GM12878 (cell line): Measurements from ENCODE around the gene DNMBP. TPM values are rescaled to one million over a fixed set of nuclear protein-coding genes. Genes with fewer than 3 reads are reported as not detected.
A peak's percentile ranks its signal among the peaks of the same experiment; 100 is the strongest.

Source experiments
- ATF3 ChIP-seq: IDR thresholded peaks from 2 replicates; pipeline ENCODE4 v1.6.1; 2011; ENCODE audit warnings: low read depth, mild to moderate bottlenecking, low read length, moderate library complexity, borderline replicate concordance; ENCODE audit errors: extremely low read depth
- CHD4 ChIP-seq: fragments of 200-600 bp; sonication (generic); IDR thresholded peaks from 2 replicates; pipeline ENCODE4 v1.6.1; 2016; ENCODE audit warnings: mild to moderate bottlenecking
- CREM ChIP-seq: IDR thresholded peaks from 2 replicates; pipeline ENCODE4 v1.6.1; 2014; ENCODE audit warnings: antibody characterized with exemption, low read depth
- E4F1 ChIP-seq: fragments of 450-650 bp; IDR thresholded peaks from 2 replicates; pipeline ENCODE4 v1.6.1; 2018; ENCODE audit warnings: borderline replicate concordance, mild to moderate bottlenecking; ENCODE audit not compliant: partially characterized antibody
- GATAD2B ChIP-seq: fragments of 450-650 bp; conservative IDR thresholded peaks from 2 replicates; pipeline ENCODE4 v1.6.1; 2017; ENCODE audit warnings: low read depth, mild to moderate bottlenecking, moderate library complexity
- KAT2A ChIP-seq: conservative IDR thresholded peaks from 2 replicates; pipeline ENCODE4 v1.6.1; 2011; ENCODE audit warnings: low read depth, low read length; ENCODE audit not compliant: control insufficient read depth
- KLF5 ChIP-seq: fragments of 450-650 bp; IDR thresholded peaks from 2 replicates; pipeline ENCODE4 v1.6.1; 2014; ENCODE audit warnings: mild to moderate bottlenecking; ENCODE audit not compliant: partially characterized antibody
- MTA3 ChIP-seq: IDR thresholded peaks from 2 replicates; pipeline ENCODE4 v1.6.1; 2012; ENCODE audit warnings: low read length, inconsistent platforms, borderline replicate concordance
- MYC ChIP-seq: IDR thresholded peaks from 2 replicates; pipeline ENCODE4 v1.6.1; 2011; ENCODE audit warnings: mild to moderate bottlenecking, low read length, moderate library complexity, inconsistent platforms; ENCODE audit not compliant: insufficient read depth, insufficient replicate concordance, insufficient read length, severe bottlenecking
- POLR2AphosphoS2 ChIP-seq: IDR thresholded peaks from 2 replicates; pipeline ENCODE4 v1.6.1; 2011; ENCODE audit warnings: low read depth, mild to moderate bottlenecking, low read length, improper control_type of control experiment, moderate library complexity
- RBBP5 ChIP-seq: fragments of 200-600 bp; sonication (generic); conservative IDR thresholded peaks from 2 replicates; pipeline ENCODE4 v1.6.1; 2016
- RCOR1 ChIP-seq: conservative IDR thresholded peaks from 2 replicates; pipeline ENCODE4 v1.6.1; 2012; ENCODE audit warnings: low read depth, low read length, improper control_type of control experiment
- RUNX3 ChIP-seq: IDR thresholded peaks from 2 replicates; pipeline ENCODE4 v1.6.1; 2012; ENCODE audit warnings: low read length, inconsistent platforms
- TAF1 ChIP-seq: IDR thresholded peaks from 2 replicates; pipeline ENCODE4 v1.6.1; 2011; ENCODE audit warnings: mild to moderate bottlenecking, low read depth, low read length, borderline replicate concordance
- TCF3 ChIP-seq: IDR thresholded peaks from 2 replicates; pipeline ENCODE4 v1.6.1; 2012; ENCODE audit warnings: low read depth, mild to moderate bottlenecking, low read length, borderline replicate concordance; ENCODE audit not compliant: insufficient read depth
- polyA plus RNA-seq, 11 experiments: library from polyadenylated mRNA; depleted of rRNA in 4 of 11; unstranded in 6 of 11; stranded (reverse) in 5 of 11; fragments of >200 nt; fragmentation: Nextera tagmentation in 4 of 11; fragmentation: Illumina TruSeq in 1 of 11; extraction: Ambion mirVana in 4 of 11; extraction: Trizol in 1 of 11; gene quantifications; 1 replicate in 1 of 11; 2 replicates in 10 of 11; pipeline versions ENCODE4 v1.2.1 to v1.2.3, GENCODE V29; 2011 to 2016; ENCODE audit warnings: inconsistent platforms in 2 of 11, missing spikeins in 2 of 11, low read depth in 1 of 11
- total RNA-seq, 4 experiments: library from RNA; depleted of rRNA in 3 of 4; stranded (reverse); fragments of >200 nt in 3 of 4; fragmentation: Illumina TruSeq in 1 of 4; extraction: Trizol in 1 of 4; gene quantifications; 2 replicates each; pipeline versions ENCODE4 v1.2.1 to v1.2.3, GENCODE V29; 2013 to 2021
- TF ChIP-seq, protein P1 (sequence below): fragments of 450-650 bp; formaldehyde crosslinking; IDR thresholded peaks from 2 replicates; pipeline ENCODE4 v1.5.0; 2022; ENCODE audit warnings: mild to moderate bottlenecking, missing genetic modification characterization
- TF ChIP-seq, protein P2 (sequence below): fragments of 450-650 bp; conservative IDR thresholded peaks from 2 replicates; pipeline ENCODE4 v1.6.1; 2017; ENCODE audit warnings: mild to moderate bottlenecking, moderate library complexity

Gene DNMBP
- total and polyA plus RNA-seq, 10 of the 15 experiments (the other 5 are each of a cell fraction or from before 2014, with no cell fraction given), result 7.1 to 45.0 (median 22.0) TPM

- TF ChIP-seq, protein P1, sequence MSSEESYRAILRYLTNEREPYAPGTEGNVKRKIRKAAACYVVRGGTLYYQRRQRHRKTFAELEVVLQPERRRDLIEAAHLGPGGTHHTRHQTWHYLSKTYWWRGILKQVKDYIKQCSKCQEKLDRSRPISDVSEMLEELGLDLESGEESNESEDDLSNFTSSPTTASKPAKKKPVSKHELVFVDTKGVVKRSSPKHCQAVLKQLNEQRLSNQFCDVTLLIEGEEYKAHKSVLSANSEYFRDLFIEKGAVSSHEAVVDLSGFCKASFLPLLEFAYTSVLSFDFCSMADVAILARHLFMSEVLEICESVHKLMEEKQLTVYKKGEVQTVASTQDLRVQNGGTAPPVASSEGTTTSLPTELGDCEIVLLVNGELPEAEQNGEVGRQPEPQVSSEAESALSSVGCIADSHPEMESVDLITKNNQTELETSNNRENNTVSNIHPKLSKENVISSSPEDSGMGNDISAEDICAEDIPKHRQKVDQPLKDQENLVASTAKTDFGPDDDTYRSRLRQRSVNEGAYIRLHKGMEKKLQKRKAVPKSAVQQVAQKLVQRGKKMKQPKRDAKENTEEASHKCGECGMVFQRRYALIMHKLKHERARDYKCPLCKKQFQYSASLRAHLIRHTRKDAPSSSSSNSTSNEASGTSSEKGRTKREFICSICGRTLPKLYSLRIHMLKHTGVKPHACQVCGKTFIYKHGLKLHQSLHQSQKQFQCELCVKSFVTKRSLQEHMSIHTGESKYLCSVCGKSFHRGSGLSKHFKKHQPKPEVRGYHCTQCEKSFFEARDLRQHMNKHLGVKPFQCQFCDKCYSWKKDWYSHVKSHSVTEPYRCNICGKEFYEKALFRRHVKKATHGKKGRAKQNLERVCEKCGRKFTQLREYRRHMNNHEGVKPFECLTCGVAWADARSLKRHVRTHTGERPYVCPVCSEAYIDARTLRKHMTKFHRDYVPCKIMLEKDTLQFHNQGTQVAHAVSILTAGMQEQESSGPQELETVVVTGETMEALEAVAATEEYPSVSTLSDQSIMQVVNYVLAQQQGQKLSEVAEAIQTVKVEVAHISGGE, result no peak
- TF ChIP-seq RCOR1 (no peak), TCF3 (0 out of 2 replicates have a peak, but pooled peaks have one; percentile 5), RUNX3 (no peak), MTA3 (no peak), CHD4 (no peak), KLF5 (no peak), ATF3 (no peak), E4F1 (no peak), POLR2AphosphoS2 (no peak), TAF1 (peak; percentile 25; the same call in 1 of the 2 replicates), GATAD2B (peak; percentile 94), KAT2A (no peak), RBBP5 (no peak), CREM (peak; percentile 69), MYC (no peak)
- TF ChIP-seq, protein P2, sequence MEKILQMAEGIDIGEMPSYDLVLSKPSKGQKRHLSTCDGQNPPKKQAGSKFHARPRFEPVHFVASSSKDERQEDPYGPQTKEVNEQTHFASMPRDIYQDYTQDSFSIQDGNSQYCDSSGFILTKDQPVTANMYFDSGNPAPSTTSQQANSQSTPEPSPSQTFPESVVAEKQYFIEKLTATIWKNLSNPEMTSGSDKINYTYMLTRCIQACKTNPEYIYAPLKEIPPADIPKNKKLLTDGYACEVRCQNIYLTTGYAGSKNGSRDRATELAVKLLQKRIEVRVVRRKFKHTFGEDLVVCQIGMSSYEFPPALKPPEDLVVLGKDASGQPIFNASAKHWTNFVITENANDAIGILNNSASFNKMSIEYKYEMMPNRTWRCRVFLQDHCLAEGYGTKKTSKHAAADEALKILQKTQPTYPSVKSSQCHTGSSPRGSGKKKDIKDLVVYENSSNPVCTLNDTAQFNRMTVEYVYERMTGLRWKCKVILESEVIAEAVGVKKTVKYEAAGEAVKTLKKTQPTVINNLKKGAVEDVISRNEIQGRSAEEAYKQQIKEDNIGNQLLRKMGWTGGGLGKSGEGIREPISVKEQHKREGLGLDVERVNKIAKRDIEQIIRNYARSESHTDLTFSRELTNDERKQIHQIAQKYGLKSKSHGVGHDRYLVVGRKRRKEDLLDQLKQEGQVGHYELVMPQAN, result peak; percentile 37
Observed at GRCh38 chr10:100009793-100010676, at the start of gene DNMBP (continued).
